ENCODE data around the gene EDEM3. TPM values are rescaled to one million over a fixed set of nuclear protein-coding genes. Genes with fewer than 3 reads are reported as not detected.

EDEM3 gene
- total and polyA plus RNA-seq, 2 donors (not counting 1 experiment from before 2014, with no cell fraction given) = 4.3 to 20.9 TPM

- POLR2A ChIA-PET = no interaction called here
- Histone ChIP-seq H2AFZ (ENCODE audit: insufficient read depth, low read depth, low read length, poor library complexity, severe bottlenecking) (no peak overlapping the region), H3K27me3 (replicated peaks in 1 of 4; ENCODE audit: control extremely low read depth in 1 of 4, control insufficient read depth in 3 of 4, insufficient read depth in 4 of 4, low read length in 3 of 4) (peaks cover 0 to 6% (median 2%) of the 10 kb centered on the region in 4 experiments), H3K4me2 (replicated peaks; ENCODE audit: low read depth, low read length, poor library complexity, severe bottlenecking) (no peak overlapping the region), H3K4me3 (ENCODE audit: control extremely low read depth in 1 of 5, extremely low read depth in 1 of 5, insufficient read depth in 1 of 5, low read depth in 2 of 5, low read length in 4 of 5) (no peak overlapping the region), H3K36me3 (replicated peaks in 1 of 2; ENCODE audit: control extremely low read depth in 1 of 2, control insufficient read depth in 1 of 2, extremely low read depth in 1 of 2, insufficient read depth in 2 of 2, low read length in 1 of 2) (no peaks in the 10 kb centered on the region), H4K20me1 (ENCODE audit: control insufficient read depth, insufficient read depth, low read length, poor library complexity, severe bottlenecking) (no peaks in the 10 kb centered on the region), H3K79me2 (ENCODE audit: control insufficient read depth, insufficient read depth, low read length) (no peaks in the 10 kb centered on the region), H3K27ac (ENCODE audit: low read length in 2 of 2) (no peak overlapping the region), H3K4me1 (ENCODE audit: control insufficient read depth in 2 of 2, insufficient read depth in 2 of 2, low read length in 2 of 2) (no peaks in the 10 kb centered on the region), H3K9ac (ENCODE audit: low read length) (no peak overlapping the region), H3K9me3 (ENCODE audit: control extremely low read depth in 1 of 3, control insufficient read depth in 2 of 3, insufficient read depth in 1 of 3, low read length in 2 of 3) (no peaks in the 10 kb centered on the region)
- intact Hi-C loops (cut with micrococcal nuclease) = no loop called here
- Mint-ChIP-seq H3K27me3 (peaks cover 40% of the 10 kb centered on the region), H3K4me3 (no peak overlapping the region), H3K27ac (no peak overlapping the region), H3K9me3 (ENCODE audit: insufficient read depth) (no peaks in the 10 kb centered on the region), H3K4me1 (no peaks in the 10 kb centered on the region)
- ATAC-seq (ENCODE audit: low read depth) (no peak), DNase-seq (no peak)
- TF ChIP-seq CTCF (IDR thresholded peaks at IDR 0.05) (no peak), EZH2 (IDR thresholded peaks at IDR 0.05; ENCODE audit: borderline replicate concordance, insufficient read depth, low read depth, low read length, poor library complexity, severe bottlenecking) (no peak)
- CTCF ChIA-PET = no interaction called here
- WGBS (ENCODE audit: insufficient coverage) = no CpG with 5 or more reads among the region's 9 CpGs
Measured at GRCh38 chr1:184672013-184672726, 82.5 kb downstream of the EDEM3 start.

GRCh38 chr1:184669391-184669790 lies 85.3 kb downstream of the EDEM3 start:
- Histone ChIP-seq H3K27me3 (replicated peaks in 1 of 4; ENCODE audit: control extremely low read depth in 1 of 4, control insufficient read depth in 3 of 4, insufficient read depth in 4 of 4, low read length in 3 of 4) (peaks cover 0 to 9% (median 1%) of the 10 kb centered on the region in 4 experiments), H3K36me3 (replicated peaks in 1 of 2; ENCODE audit: control extremely low read depth in 1 of 2, control insufficient read depth in 1 of 2, extremely low read depth in 1 of 2, insufficient read depth in 2 of 2, low read length in 1 of 2) (no peaks in the 10 kb centered on the region), H4K20me1 (ENCODE audit: control insufficient read depth, insufficient read depth, low read length, poor library complexity, severe bottlenecking) (no peaks in the 10 kb centered on the region), H3K4me1 (ENCODE audit: control insufficient read depth in 2 of 2, insufficient read depth in 2 of 2, low read length in 2 of 2) (no peaks in the 10 kb centered on the region), H3K79me2 (ENCODE audit: control insufficient read depth, insufficient read depth, low read length) (no peaks in the 10 kb centered on the region), H3K4me2 (replicated peaks; ENCODE audit: low read depth, low read length, poor library complexity, severe bottlenecking) (no peak overlapping the region), H3K9me3 (ENCODE audit: control extremely low read depth in 1 of 3, control insufficient read depth in 2 of 3, insufficient read depth in 1 of 3, low read length in 2 of 3) (no peaks in the 10 kb centered on the region), H3K4me3 (ENCODE audit: control extremely low read depth in 1 of 5, extremely low read depth in 1 of 5, insufficient read depth in 1 of 5, low read depth in 2 of 5, low read length in 4 of 5) (no peak overlapping the region), H3K9ac (ENCODE audit: low read length) (no peak overlapping the region), H2AFZ (ENCODE audit: insufficient read depth, low read depth, low read length, poor library complexity, severe bottlenecking) (no peak overlapping the region), H3K27ac (ENCODE audit: low read length in 2 of 2) (no peak overlapping the region)
- no peaks in the 10 kb centered on the region for H3K4me1 Mint-ChIP-seq
- TF ChIP-seq CTCF (IDR thresholded peaks at IDR 0.05) (no peak), EZH2 (IDR thresholded peaks at IDR 0.05; ENCODE audit: borderline replicate concordance, insufficient read depth, low read depth, low read length, poor library complexity, severe bottlenecking) (no peak)
- intact Hi-C loops (cut with micrococcal nuclease) = no loop called here
- no peaks in the 10 kb centered on the region for H3K9me3 Mint-ChIP-seq (ENCODE audit: insufficient read depth)
- no peak overlapping the region for H3K27ac Mint-ChIP-seq
- POLR2A ChIA-PET = no interaction called here
- no peak overlapping the region for H3K4me3 Mint-ChIP-seq
- peaks cover 40% of the 10 kb centered on the region for H3K27me3 Mint-ChIP-seq
- no peak for ATAC-seq (ENCODE audit: low read depth)
- CTCF ChIA-PET = interaction anchor here (1.4 kb wide), 1 partner anchor 9 kb away, joined by 3 read pairs; no protein-coding TSS in a partner anchor
- no peak for DNase-seq
- WGBS (ENCODE audit: insufficient coverage) = 100% methylated on average over 1 of the region's 1 CpG
